BJ (cell line): Measurements from ENCODE around the gene SLC25A10. TPM values are rescaled to one million over a fixed set of nuclear protein-coding genes. Genes with fewer than 3 reads are reported as not detected.

Experiments
- CTCF ChIA-PET: fragments of 350-600 bp; formaldehyde crosslinking; extraction: SDS; loops from one replicate; lab custom pipeline; 2021; ENCODE audit warnings: antibody characterized with exemption, inconsistent platforms; lab: Yijun Ruan, JAX
- POLR2A ChIA-PET: fragments of 300-600 bp; sonication (Branson Sonifier 250); formaldehyde crosslinking; extraction: SDS; loops from one replicate; lab custom pipeline; 2021; ENCODE audit warnings: antibody characterized with exemption; lab: Charles Lee
- DNase-seq: peaks from one replicate; pipeline ENCODE4 v3.0.0-alpha.2; 2011; ENCODE audit warnings: low read depth
- H3K27me3 ChIP-seq: 2 replicates; pipeline ENCODE4 v1.6.0; 2011; ENCODE audit warnings: low read length; ENCODE audit not compliant: control insufficient read depth, insufficient read depth
- H3K36me3 ChIP-seq: 2 replicates; pipeline ENCODE4 v1.5.1; 2011; ENCODE audit warnings: low read length; ENCODE audit not compliant: control insufficient read depth, insufficient read depth
- H3K4me3 ChIP-seq: 2 replicates; pipeline ENCODE4 v1.5.1; 2011; ENCODE audit warnings: low read depth, mild to moderate bottlenecking, control low read depth, low read length
- polyA plus RNA-seq: library from polyadenylated mRNA; depleted of rRNA; stranded (reverse); fragments of >200 nt; gene quantifications from 2 replicates; pipeline ENCODE4 v1.2.3, GENCODE V29; 2011; rRNA removed
- small RNA-seq: library from RNA; depleted of rRNA; stranded (forward); fragments of <200 nt; gene quantifications from one replicate; pipeline ENCODE3, GENCODE V24; 2012; ENCODE audit warnings: low replicate concordance, low read depth; ENCODE audit not compliant: insufficient read length
- TF ChIP-seq, protein P1 (sequence below): IDR thresholded peaks from 2 replicates; pipeline ENCODE4 v1.5.1; 2011; ENCODE audit warnings: low read depth, mild to moderate bottlenecking, control low read depth, inconsistent platforms, low read length, moderate library complexity; ENCODE audit not compliant: insufficient read depth

Gene SLC25A10
- polyA plus RNA-seq, 1 experiment: 8.4 TPM

GRCh38 chr17:81740395-81740961 is 28.4 kb downstream of the SLC25A10 start:
- CTCF ChIA-PET: no interaction called here
- POLR2A ChIA-PET: no interaction called here
- Histone ChIP-seq H3K36me3 (no peaks in the 10 kb centered on the region), H3K27me3 (peaks cover 5% of the 10 kb centered on the region), H3K4me3 (no peak overlapping the region)
- TF ChIP-seq, protein P1, sequence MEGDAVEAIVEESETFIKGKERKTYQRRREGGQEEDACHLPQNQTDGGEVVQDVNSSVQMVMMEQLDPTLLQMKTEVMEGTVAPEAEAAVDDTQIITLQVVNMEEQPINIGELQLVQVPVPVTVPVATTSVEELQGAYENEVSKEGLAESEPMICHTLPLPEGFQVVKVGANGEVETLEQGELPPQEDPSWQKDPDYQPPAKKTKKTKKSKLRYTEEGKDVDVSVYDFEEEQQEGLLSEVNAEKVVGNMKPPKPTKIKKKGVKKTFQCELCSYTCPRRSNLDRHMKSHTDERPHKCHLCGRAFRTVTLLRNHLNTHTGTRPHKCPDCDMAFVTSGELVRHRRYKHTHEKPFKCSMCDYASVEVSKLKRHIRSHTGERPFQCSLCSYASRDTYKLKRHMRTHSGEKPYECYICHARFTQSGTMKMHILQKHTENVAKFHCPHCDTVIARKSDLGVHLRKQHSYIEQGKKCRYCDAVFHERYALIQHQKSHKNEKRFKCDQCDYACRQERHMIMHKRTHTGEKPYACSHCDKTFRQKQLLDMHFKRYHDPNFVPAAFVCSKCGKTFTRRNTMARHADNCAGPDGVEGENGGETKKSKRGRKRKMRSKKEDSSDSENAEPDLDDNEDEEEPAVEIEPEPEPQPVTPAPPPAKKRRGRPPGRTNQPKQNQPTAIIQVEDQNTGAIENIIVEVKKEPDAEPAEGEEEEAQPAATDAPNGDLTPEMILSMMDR: no peak
- DNase-seq: no peak

DNA sequence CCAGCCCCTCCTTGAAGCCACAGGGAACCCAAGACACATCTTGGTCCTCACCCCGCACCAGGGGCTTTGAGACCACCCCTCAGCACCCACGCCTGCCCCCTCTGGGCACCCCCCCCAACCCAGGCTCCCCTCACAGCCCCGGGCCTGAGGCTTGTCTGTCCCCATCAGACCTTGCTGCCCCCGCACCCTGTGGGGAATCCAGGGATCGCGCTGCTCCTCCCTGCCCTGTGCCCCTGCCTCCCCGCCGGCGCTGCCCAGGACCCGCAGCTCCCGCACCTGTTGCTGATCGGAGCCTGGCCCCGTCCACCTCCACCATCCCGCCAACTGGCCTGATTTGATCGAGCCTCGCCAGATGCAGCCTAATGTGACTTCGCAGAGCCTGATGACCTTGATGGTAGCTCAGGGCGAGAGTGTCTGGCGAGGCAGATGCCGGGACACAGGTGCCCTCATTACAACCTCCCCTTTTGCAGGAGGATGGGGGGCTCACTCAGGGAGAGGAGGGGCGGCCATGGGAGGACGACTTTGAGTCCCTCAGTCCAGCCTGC is 29.0 kb downstream of the SLC25A10 start:
- Histone ChIP-seq H3K4me3 (no peak overlapping the region), H3K27me3 (peaks cover 5% of the 10 kb centered on the region), H3K36me3 (no peaks in the 10 kb centered on the region)
- ChIA-PET POLR2A (no interaction called here), CTCF (no interaction called here)
- no peak for DNase-seq
- TF ChIP-seq, protein P1: no peak

DNA sequence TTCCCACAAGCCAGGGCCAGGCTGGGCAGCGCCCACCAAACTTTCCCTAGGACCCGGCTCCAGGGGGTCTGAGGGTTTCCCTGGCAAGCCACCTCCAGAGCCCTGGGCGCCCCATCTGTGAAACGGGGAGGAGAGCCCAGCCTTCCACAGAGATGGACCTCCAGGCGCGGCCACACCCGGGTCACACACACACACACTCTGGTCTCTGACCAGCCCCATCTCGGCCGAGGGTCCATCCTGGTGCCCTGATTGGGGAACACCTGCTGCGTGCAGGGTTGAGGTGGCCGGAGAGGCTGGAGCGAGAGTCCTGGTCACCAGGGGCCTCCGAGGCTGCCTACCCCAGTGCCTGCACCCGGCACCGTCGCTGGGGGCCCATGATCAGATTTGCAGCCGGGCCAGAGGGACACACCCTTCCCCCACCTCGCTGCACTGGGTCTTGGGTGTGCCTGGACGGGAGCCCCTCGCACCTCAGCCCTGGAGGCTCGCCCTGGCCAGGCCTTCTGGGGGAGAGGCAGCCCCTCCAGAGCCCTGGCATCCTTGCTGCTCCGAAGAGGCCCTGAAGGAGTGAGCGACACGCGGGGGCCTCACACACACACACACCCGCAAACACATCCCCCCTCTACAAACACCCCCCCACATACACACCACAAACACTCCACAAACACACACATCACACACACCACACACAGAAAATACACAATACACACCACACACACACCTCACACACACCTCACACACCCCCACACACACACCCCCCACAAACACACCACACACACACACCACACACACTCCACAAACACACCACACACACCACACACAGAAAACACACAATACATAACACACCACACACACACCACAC is 29.7 kb downstream of the SLC25A10 start:
- H3K36me3 ChIP-seq: no peaks in the 10 kb centered on the region
- TF ChIP-seq, protein P1: no peak
- ChIA-PET POLR2A (no interaction called here), CTCF (no interaction called here)
- H3K27me3 ChIP-seq: peaks cover 5% of the 10 kb centered on the region
- DNase-seq: no peak
- H3K4me3 ChIP-seq: no peak overlapping the region

Small RNA genes lying within 50 kb of the gene (small RNA-seq; reads per million reads assigned to genes)
- not detected for gene MIR6786

Other genes with a start within 250 kb of the SLC25A10 start
- gene ACTG1, start 199.5 kb upstream of the SLC25A10 start, polyA plus RNA-seq: 2,988 and 3,774 TPM in 2 replicates
- gene FSCN2, start 183.9 kb upstream of the SLC25A10 start, polyA plus RNA-seq: 1.1 and 1.3 TPM in 2 replicates
- gene FAAP100, start 159.9 kb upstream of the SLC25A10 start, polyA plus RNA-seq: 7.5 and 11.2 TPM in 2 replicates
- gene NPLOC4, start 75.2 kb upstream of the SLC25A10 start, polyA plus RNA-seq: 84.9 and 108 TPM in 2 replicates
- 1.6 and 3.0 TPM in 2 replicates for gene TSPAN10, start 75.1 kb upstream of the SLC25A10 start, polyA plus RNA-seq
- gene PDE6G, start 55.7 kb upstream of the SLC25A10 start, polyA plus RNA-seq: 0.36 and 0.37 TPM in 2 replicates
- 18.4 and 29.6 TPM in 2 replicates for gene OXLD1, start 45.7 kb upstream of the SLC25A10 start, polyA plus RNA-seq
- 10.8 and 10.9 TPM in 2 replicates for gene CCDC137, start 45.5 kb upstream of the SLC25A10 start, polyA plus RNA-seq
- gene ARL16, start 28.5 kb upstream of the SLC25A10 start, polyA plus RNA-seq: 48.8 and 70.8 TPM in 2 replicates
- 67.2 and 110 TPM in 2 replicates for gene HGS, start 28.3 kb upstream of the SLC25A10 start, polyA plus RNA-seq
- gene MRPL12, start 8.9 kb upstream of the SLC25A10 start, polyA plus RNA-seq: 56.2 and 63.0 TPM in 2 replicates
- not detected in 2 replicates for gene GCGR, start 91.9 kb downstream of the SLC25A10 start, polyA plus RNA-seq
- 64.9 and 89.8 TPM in 2 replicates for gene MCRIP1, start 121.0 kb downstream of the SLC25A10 start, polyA plus RNA-seq
- 0.10 TPM in 1 of 2 replicates, not detected in the other for gene PPP1R27, start 122.8 kb downstream of the SLC25A10 start, polyA plus RNA-seq
- 122 and 175 TPM in 2 replicates for gene P4HB, start 148.3 kb downstream of the SLC25A10 start, polyA plus RNA-seq
- 74.8 and 163 TPM in 2 replicates for gene ARHGDIA, start 159.1 kb downstream of the SLC25A10 start, polyA plus RNA-seq
- 74.8 and 83.4 TPM in 2 replicates for gene ALYREF, start 179.3 kb downstream of the SLC25A10 start, polyA plus RNA-seq
- gene ANAPC11, start 179.4 kb downstream of the SLC25A10 start, polyA plus RNA-seq: 227 and 290 TPM in 2 replicates
- 0.21 and 0.38 TPM in 2 replicates for gene NPB, start 190.0 kb downstream of the SLC25A10 start, polyA plus RNA-seq
- 24.5 and 44.2 TPM in 2 replicates for gene PCYT2, start 199.1 kb downstream of the SLC25A10 start, polyA plus RNA-seq
- gene SIRT7, start 205.9 kb downstream of the SLC25A10 start, polyA plus RNA-seq: 5.2 and 8.4 TPM in 2 replicates
- 12.2 and 20.6 TPM in 2 replicates for gene MAFG, start 215.5 kb downstream of the SLC25A10 start, polyA plus RNA-seq
- 156 and 245 TPM in 2 replicates for gene PYCR1, start 225.0 kb downstream of the SLC25A10 start, polyA plus RNA-seq
- not detected in 2 replicates for gene MYADML2, start 234.9 kb downstream of the SLC25A10 start, polyA plus RNA-seq
- gene NOTUM, start 248.9 kb downstream of the SLC25A10 start, polyA plus RNA-seq: 0.06 TPM in 1 of 2 replicates, not detected in the other